Measurements from ENCODE around the gene ATXN1. TPM values are rescaled to one million over a fixed set of nuclear protein-coding genes. Genes with fewer than 3 reads are reported as not detected.

ATXN1 gene
- total RNA-seq, 3 donors from 2014 or later, result 30.4 to 87.3 (median 50.1) TPM

DNA sequence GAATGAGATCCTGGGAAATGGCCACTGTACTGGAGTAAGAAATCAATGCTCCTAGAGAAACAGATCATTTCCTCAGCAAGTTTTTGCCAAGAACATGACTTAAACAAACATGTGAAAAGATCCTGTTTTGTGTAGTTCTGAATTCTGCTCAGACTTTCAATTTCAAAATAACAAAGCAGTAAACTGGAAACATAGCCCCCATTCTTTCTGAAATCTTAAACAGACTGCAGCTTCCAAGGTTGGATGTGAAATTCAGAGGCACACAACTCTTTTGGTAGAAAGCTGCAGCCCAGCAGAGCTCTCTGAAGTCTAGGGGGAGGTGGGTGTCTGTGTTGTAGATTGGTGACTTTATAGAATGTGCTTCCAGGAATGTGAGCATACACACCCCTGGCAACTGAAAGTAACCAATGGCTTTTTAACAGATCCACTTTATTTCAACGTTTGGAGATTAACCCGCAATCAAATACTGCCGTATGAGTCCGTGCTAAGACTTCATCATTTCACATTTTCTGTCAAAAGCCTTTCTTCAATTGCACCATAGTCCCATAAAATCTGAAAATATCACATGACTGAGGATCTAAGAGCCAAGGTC, 86.4 kb downstream of the ATXN1 start:
- Histone ChIP-seq H3K4me3 (no peak overlapping the region), H3K9me3 (no peaks in the 10 kb centered on the region), H3K4me1 (ENCODE audit: low read depth) (peaks cover 6% of the 10 kb centered on the region), H3K36me3 (ENCODE audit: low read depth) (no peaks in the 10 kb centered on the region)
- intact Hi-C loops (cut with DNase I, micrococcal nuclease), result no loop called here
- TF ChIP-seq, protein P1, sequence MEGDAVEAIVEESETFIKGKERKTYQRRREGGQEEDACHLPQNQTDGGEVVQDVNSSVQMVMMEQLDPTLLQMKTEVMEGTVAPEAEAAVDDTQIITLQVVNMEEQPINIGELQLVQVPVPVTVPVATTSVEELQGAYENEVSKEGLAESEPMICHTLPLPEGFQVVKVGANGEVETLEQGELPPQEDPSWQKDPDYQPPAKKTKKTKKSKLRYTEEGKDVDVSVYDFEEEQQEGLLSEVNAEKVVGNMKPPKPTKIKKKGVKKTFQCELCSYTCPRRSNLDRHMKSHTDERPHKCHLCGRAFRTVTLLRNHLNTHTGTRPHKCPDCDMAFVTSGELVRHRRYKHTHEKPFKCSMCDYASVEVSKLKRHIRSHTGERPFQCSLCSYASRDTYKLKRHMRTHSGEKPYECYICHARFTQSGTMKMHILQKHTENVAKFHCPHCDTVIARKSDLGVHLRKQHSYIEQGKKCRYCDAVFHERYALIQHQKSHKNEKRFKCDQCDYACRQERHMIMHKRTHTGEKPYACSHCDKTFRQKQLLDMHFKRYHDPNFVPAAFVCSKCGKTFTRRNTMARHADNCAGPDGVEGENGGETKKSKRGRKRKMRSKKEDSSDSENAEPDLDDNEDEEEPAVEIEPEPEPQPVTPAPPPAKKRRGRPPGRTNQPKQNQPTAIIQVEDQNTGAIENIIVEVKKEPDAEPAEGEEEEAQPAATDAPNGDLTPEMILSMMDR (IDR thresholded peaks at IDR 0.05), result no peak
- ATAC-seq (no peak), DNase-seq (no peak)

DNA sequence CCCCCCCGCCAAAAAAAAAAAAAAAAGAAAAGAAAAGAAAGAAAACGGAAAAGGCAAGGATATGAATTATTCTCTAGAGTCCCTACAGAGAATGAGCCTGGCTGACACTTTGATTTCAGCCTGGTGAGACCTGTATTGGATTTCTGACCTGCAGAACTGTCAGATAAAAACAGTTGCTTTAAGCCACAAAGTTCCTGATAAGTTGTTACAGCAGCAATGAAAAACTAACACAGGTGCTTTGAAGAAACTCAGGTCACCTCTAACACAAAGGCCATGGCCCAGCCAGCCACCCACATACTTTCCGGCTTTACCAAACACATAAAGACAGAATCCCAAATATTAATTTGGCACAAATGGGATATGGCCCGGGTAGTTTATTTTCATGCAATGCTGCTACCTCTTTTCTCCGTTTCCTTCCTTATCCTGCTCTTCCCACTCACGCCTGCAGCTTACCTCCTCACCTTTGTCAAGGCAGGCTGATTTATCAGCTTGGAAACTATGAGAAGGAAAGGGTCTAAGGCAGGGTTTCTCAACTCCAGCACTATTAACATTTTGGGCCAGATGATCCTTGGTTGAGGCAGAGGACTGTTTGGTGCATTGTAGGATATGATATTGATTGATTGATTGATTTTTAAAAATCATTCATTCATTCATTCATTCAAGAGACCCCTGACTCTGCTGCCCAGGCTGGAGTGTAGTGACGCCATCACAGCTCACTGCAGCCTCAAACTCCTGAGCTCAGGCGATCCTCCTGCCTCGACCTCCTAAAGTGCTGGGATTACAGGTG, 88.1 kb downstream of the ATXN1 start:
- Histone ChIP-seq H3K4me3 (no peak overlapping the region), H3K36me3 (ENCODE audit: low read depth) (no peaks in the 10 kb centered on the region), H3K4me1 (ENCODE audit: low read depth) (peaks cover 11% of the 10 kb centered on the region), H3K9me3 (no peaks in the 10 kb centered on the region)
- DNase-seq (no peak), ATAC-seq (no peak)
- intact Hi-C loops (cut with DNase I, micrococcal nuclease), result no loop called here
- TF ChIP-seq, protein P1 (IDR thresholded peaks at IDR 0.05), result no peak

DNA sequence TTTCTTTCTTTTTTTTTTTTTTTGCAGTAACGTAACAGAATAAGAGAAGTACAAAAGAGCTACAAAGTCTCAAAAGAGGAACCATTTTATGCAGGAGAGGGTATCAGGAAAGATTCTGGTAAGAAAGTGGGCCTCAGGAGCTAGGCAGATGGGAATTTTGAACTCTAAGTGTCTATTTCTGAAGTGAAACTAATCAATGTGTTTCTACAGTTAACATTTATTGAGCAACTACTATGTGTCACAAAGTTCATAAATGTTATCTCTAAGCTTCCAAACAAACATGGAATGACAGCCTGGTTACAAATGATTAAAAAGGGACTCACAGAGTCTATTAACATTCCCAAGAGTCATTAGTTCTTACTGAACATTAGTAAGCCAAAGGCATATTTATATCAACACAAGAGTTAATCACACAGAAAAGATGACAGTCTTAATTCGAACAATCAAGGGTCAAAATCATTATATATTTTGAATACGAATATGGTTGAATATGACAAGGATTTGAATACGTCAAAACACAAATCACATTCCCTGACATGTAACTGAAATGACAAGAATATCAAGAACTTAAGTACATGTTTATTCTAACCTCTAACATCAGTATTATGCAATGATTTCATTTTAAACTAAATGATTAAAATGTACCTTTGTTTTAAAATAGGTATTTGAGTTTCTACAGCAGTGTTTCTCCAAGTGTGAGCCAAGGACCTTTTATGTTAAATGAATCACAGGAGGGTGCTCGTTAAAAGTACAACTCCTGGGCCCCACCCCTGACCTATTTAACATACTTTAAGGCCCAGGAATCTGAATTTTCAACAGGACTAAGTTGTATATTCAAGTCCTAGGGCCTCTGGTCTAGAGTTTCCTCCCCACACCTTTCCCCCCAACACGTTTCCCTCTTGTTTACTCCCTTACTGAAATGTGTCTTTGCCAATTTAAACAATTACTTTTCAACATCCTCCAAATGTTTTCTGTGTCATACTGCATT, 89.7 kb downstream of the ATXN1 start:
- Histone ChIP-seq H3K4me1 (ENCODE audit: low read depth) (peaks cover 16% of the 10 kb centered on the region), H3K4me3 (no peak overlapping the region), H3K36me3 (ENCODE audit: low read depth) (no peaks in the 10 kb centered on the region), H3K9me3 (no peaks in the 10 kb centered on the region)
- intact Hi-C loops (cut with DNase I, micrococcal nuclease), result no loop called here
- no peak for DNase-seq
- TF ChIP-seq, protein P1 (IDR thresholded peaks at IDR 0.05), result no peak
- ATAC-seq, result peak; percentile 41

DNA sequence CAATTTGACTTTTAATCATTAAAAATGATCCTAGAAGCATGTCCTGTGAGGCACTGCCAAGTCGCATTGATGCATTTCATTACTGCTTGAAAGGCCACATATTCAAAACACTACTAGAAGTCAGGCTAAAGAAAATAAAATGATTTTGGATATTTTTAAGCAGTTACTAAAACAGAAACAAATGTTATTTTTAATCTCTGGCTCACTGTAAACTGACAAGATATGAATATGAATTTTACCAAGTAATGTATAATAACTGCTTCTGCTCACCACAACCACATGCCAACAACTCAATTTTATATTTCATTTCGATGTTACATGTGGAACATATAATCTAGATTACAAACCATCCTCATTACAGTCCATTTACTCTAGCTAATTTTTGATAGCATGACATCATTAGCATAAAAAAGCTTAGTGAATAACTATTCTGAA, 90.6 kb downstream of the ATXN1 start:
- intact Hi-C loops (cut with DNase I, micrococcal nuclease), result no loop called here
- peaks cover 16% of the 10 kb centered on the region for H3K4me1 ChIP-seq (ENCODE audit: low read depth)
- no peak for ATAC-seq
- H3K36me3 ChIP-seq (ENCODE audit: low read depth), result no peaks in the 10 kb centered on the region
- DNase-seq, result no peak
- TF ChIP-seq, protein P1 (IDR thresholded peaks at IDR 0.05), result no peak
- no peak overlapping the region for H3K4me3 ChIP-seq
- no peaks in the 10 kb centered on the region for H3K9me3 ChIP-seq

DNA sequence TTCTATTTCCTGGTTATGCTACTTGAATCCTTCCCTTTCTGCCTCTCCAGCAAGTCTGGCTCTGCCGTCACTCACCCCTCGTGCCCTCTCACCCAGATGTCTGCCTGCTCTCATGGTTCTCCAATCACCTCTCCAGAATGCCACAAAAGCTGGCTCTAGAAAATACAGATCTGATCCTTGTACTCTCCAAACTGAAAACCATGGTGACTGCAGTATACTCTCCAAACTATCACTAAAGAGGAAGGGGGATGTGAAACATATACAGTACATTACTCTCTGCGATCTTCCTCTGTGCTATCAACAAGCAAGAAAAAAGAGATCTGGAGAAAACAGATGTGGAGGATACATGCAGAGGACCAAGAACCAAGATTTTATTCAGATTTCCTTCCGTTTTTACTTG, 91.1 kb downstream of the ATXN1 start:
- Histone ChIP-seq H3K4me1 (ENCODE audit: low read depth) (peaks cover 16% of the 10 kb centered on the region), H3K36me3 (ENCODE audit: low read depth) (no peaks in the 10 kb centered on the region), H3K9me3 (no peaks in the 10 kb centered on the region), H3K4me3 (no peak overlapping the region)
- ATAC-seq (peak; percentile 42), DNase-seq (no peak)
- TF ChIP-seq, protein P1 (IDR thresholded peaks at IDR 0.05), result no peak
- intact Hi-C loops (cut with DNase I, micrococcal nuclease), result no loop called here

All from mucosa of descending colon (tissue), 3 donors.